MM.1S (cell line): Measurements from ENCODE around the gene CBR4.

Experiments used
- DNase-seq: peaks from one replicate; pipeline ENCODE4 v3.0.0-alpha.2; 2015
- H2AFZ ChIP-seq: fragments of 300-600 bp; sonication (generic); 2 replicates; pipeline ENCODE4 v1.6.0; 2016; ENCODE audit warnings: antibody characterized with exemption, low read length
- H3F3A ChIP-seq: fragments of 300-600 bp; sonication (generic); 2 replicates; pipeline ENCODE4 v1.6.1; 2016; ENCODE audit warnings: mild to moderate bottlenecking, antibody characterized with exemption, low read length, moderate library complexity, mixed read lengths; ENCODE audit not compliant: insufficient read depth
- H3K27ac ChIP-seq: fragments of 300-600 bp; sonication (generic); 2 replicates; pipeline ENCODE4 v1.5.1; 2016; ENCODE audit warnings: mild to moderate bottlenecking, low read length
- H3K27me3 ChIP-seq: fragments of 300-600 bp; sonication (generic); replicated peaks from 2 replicates; pipeline ENCODE4 v1.6.0; 2016; ENCODE audit warnings: low read length; ENCODE audit not compliant: insufficient read depth
- H3K36me3 ChIP-seq: fragments of 300-600 bp; sonication (generic); replicated peaks from 2 replicates; pipeline ENCODE4 v1.6.1; 2016; ENCODE audit warnings: mild to moderate bottlenecking, low read length, mixed read lengths; ENCODE audit not compliant: insufficient read depth
- H3K4me1 ChIP-seq: fragments of 300-600 bp; sonication (generic); 2 replicates; pipeline ENCODE4 v1.6.1; 2016; ENCODE audit warnings: low read length, mixed read lengths
- H3K4me2 ChIP-seq: fragments of 300-600 bp; sonication (generic); 2 replicates; pipeline ENCODE4 v1.6.0; 2016; ENCODE audit warnings: low read depth, low read length
- H3K4me3 ChIP-seq: fragments of 300-600 bp; sonication (generic); 2 replicates; pipeline ENCODE4 v1.5.1; 2016; ENCODE audit warnings: low read length, mixed read lengths
- H3K79me2 ChIP-seq: fragments of 300-600 bp; sonication (generic); 2 replicates; pipeline ENCODE4 v1.6.1; 2016; ENCODE audit warnings: mixed run types, low read length, mixed read lengths
- H3K9ac ChIP-seq: fragments of 300-600 bp; sonication (generic); 2 replicates; pipeline ENCODE4 v1.6.1; 2016; ENCODE audit warnings: low read length, mixed read lengths
- H3K9me2 ChIP-seq: fragments of 300-600 bp; sonication (generic); replicated peaks from 2 replicates; pipeline ENCODE4 v1.6.1; 2016; ENCODE audit warnings: mild to moderate bottlenecking, low read length, mixed read lengths; ENCODE audit not compliant: insufficient read depth
- H3K9me3 ChIP-seq: fragments of 300-600 bp; sonication (generic); replicated peaks from 2 replicates; pipeline ENCODE4 v1.6.1; 2016; ENCODE audit warnings: mild to moderate bottlenecking, low read length, mixed read lengths; ENCODE audit not compliant: insufficient read depth
- H4K20me1 ChIP-seq: fragments of 300-600 bp; sonication (generic); 2 replicates; pipeline ENCODE4 v1.6.1; 2016; ENCODE audit warnings: mild to moderate bottlenecking, low read length, moderate library complexity, mixed read lengths; ENCODE audit not compliant: insufficient read depth
- CTCF ChIP-seq: fragments of 300-600 bp; sonication (generic); IDR thresholded peaks from 2 replicates; pipeline ENCODE4 v1.5.1; 2016; ENCODE audit warnings: antibody characterized with exemption, low read length, mixed read lengths
- EZH2 ChIP-seq: fragments of 300-600 bp; sonication (generic); optimal IDR thresholded peaks from 2 replicates; pipeline ENCODE3; 2017; ENCODE audit warnings: low read depth, mild to moderate bottlenecking, antibody characterized with exemption, low read length, mixed read lengths
- EZH2phosphoT487 ChIP-seq: fragments of 300-600 bp; sonication (generic); IDR thresholded peaks from 2 replicates; pipeline ENCODE4 v1.6.1; 2018; ENCODE audit warnings: antibody characterized with exemption, low read length

Gene CBR4

GRCh38 chr4:169005453-169006099 is 4.5 kb downstream of the CBR4 start:
- Histone ChIP-seq H3K27me3 (no peaks in the 10 kb centered on the region), H3K9ac (no peak overlapping the region), H4K20me1 (no peaks in the 10 kb centered on the region), H3K9me3 (no peaks in the 10 kb centered on the region), H3K36me3 (no peaks in the 10 kb centered on the region; the same call in 1 of the 2 replicates), H3K4me2 (no peak overlapping the region), H3K27ac (no peak overlapping the region), H3K4me1 (no peaks in the 10 kb centered on the region), H3K9me2 (no peaks in the 10 kb centered on the region), H3K79me2 (0 out of 2 replicates have a peak, but pooled peaks cover 2% of the 10 kb centered on the region), H2AFZ (no peak overlapping the region), H3K4me3 (no peak overlapping the region), H3F3A (no peaks in the 10 kb centered on the region)
- TF ChIP-seq EZH2phosphoT487 (no peak), CTCF (peak; percentile 33)
- DNase-seq: no peak

GRCh38 chr4:169000315-169000714 is 9.7 kb downstream of the CBR4 start:
- Histone ChIP-seq H3K79me2 (no peaks in the 10 kb centered on the region), H3K4me2 (no peak overlapping the region), H3K27ac (no peak overlapping the region), H3K9me2 (no peaks in the 10 kb centered on the region), H3F3A (no peaks in the 10 kb centered on the region), H3K9me3 (no peaks in the 10 kb centered on the region), H3K36me3 (peaks cover 2% of the 10 kb centered on the region; the same call in 1 of the 2 replicates), H4K20me1 (no peaks in the 10 kb centered on the region), H2AFZ (no peak overlapping the region), H3K27me3 (no peaks in the 10 kb centered on the region), H3K9ac (no peak overlapping the region), H3K4me3 (no peak overlapping the region), H3K4me1 (no peaks in the 10 kb centered on the region)
- no peak for TF ChIP-seq CTCF
- no peak for TF ChIP-seq EZH2
- TF ChIP-seq EZH2phosphoT487: no peak
- no peak for DNase-seq

GRCh38 chr4:168999809-169000208 is 10.2 kb downstream of the CBR4 start:
- TF ChIP-seq CTCF (no peak), EZH2 (no peak), EZH2phosphoT487 (no peak)
- Histone ChIP-seq H3K9me3 (no peaks in the 10 kb centered on the region), H3K36me3 (peaks cover 2% of the 10 kb centered on the region; the same call in 1 of the 2 replicates), H3K4me3 (no peak overlapping the region), H4K20me1 (no peaks in the 10 kb centered on the region), H3K9ac (no peak overlapping the region), H3F3A (no peaks in the 10 kb centered on the region), H3K9me2 (no peaks in the 10 kb centered on the region), H2AFZ (no peak overlapping the region), H3K27ac (no peak overlapping the region), H3K27me3 (no peaks in the 10 kb centered on the region), H3K4me1 (no peaks in the 10 kb centered on the region), H3K79me2 (no peaks in the 10 kb centered on the region), H3K4me2 (no peak overlapping the region)
- DNase-seq: no peak
